Measurements from ENCODE around the gene ZNF727.
"Not testable (repeated sequence)": the region's sequence is repeated elsewhere in the genome, so short reads cannot be mapped to it uniquely, and the experiment has no call there.

The ZNF727 gene

GRCh38 chr7:64045301-64046040, at the start of gene ZNF727:
Gene ZNF727 (plus strand): TSS chr7:64045434. CDS start chr7:64045622, 188 bp downstream.
- DNase-seq = no peak

- DNase-seq = no peak
These were observed 46.7 kb upstream of the ZNF727 start, which contains the start of gene ZNF722 for GRCh38 chr7:63998549-63998948. Gene ZNF722 (plus strand): TSS chr7:63998849. CDS start chr7:63998962, 113 bp downstream.

- not testable (repeated sequence) for DNase-seq
These were observed 29.7 kb upstream of the ZNF727 start for GRCh38 chr7:64015496-64015895.

- no peak for DNase-seq
These were observed 9.8 kb upstream of the ZNF727 start for GRCh38 chr7:64035388-64035787.

- DNase-seq = no peak
These were observed 8.1 kb upstream of the ZNF727 start for GRCh38 chr7:64037095-64037494.

GRCh38 chr7:64046041-64046389, 781 bp downstream of the ZNF727 start:
- DNase-seq = no peak

GRCh38 chr7:64077837-64078698, 32.8 kb downstream of the ZNF727 start:
- not testable (repeated sequence) for DNase-seq

GRCh38 chr7:64078699-64078994, 33.4 kb downstream of the ZNF727 start:
- no peak for DNase-seq

GRCh38 chr7:64087501-64087900, 42.3 kb downstream of the ZNF727 start:
- DNase-seq = no peak

- DNase-seq = not testable (repeated sequence)
These were observed 43.6 kb downstream of the ZNF727 start for GRCh38 chr7:64088863-64089262.

Measured in activated CD4-positive, CD25-positive, alpha-beta regulatory T cell treated with anti-CD3 and anti-CD28 coated beads, Interleukin-2, amount 50 U/mL, for 72 hours (primary cell).